GM23338 (cell line): ENCODE measurements around the gene CSRNP3. TPM values are rescaled to one million over a fixed set of nuclear protein-coding genes. Genes with fewer than 3 reads are reported as not detected.

Experiments used
- ATAC-seq: fragments of 200-7000 bp; cut with Tn5 transposase; 3 replicates; pipeline ENCODE4 v1.9.1; 2020
- DNase-seq: peaks from one replicate; pipeline ENCODE4 v3.0.0-alpha.2; 2015; ENCODE audit warnings: low spot score
- H2AFZ ChIP-seq: fragments of 200-600 bp; sonication (generic); 2 replicates; pipeline ENCODE4 v1.8.0; 2016; ENCODE audit warnings: antibody characterized with exemption, mild to moderate bottlenecking, moderate library complexity
- H3F3A ChIP-seq: fragments of 200-600 bp; sonication (generic); replicated peaks from 2 replicates; pipeline ENCODE4 v1.8.0; 2017; ENCODE audit warnings: antibody characterized with exemption, mixed run types, low read depth
- H3K27ac ChIP-seq: fragments of 200-600 bp; sonication (generic); 2 replicates; pipeline ENCODE4 v1.6.1; 2016; ENCODE audit warnings: low read depth
- H3K27me3 ChIP-seq: fragments of 200-600 bp; sonication (generic); 2 replicates; pipeline ENCODE4 v1.8.0; 2016; ENCODE audit warnings: mild to moderate bottlenecking, mixed run types, moderate library complexity; ENCODE audit not compliant: insufficient read depth
- H3K36me3 ChIP-seq: fragments of 200-600 bp; sonication (generic); 2 replicates; pipeline ENCODE4 v1.8.0; 2016; ENCODE audit warnings: mild to moderate bottlenecking; ENCODE audit not compliant: insufficient read depth
- H3K4me1 ChIP-seq: fragments of 200-600 bp; sonication (generic); 2 replicates; pipeline ENCODE4 v1.8.0; 2016; ENCODE audit warnings: mild to moderate bottlenecking, moderate library complexity; ENCODE audit not compliant: insufficient read depth
- H3K4me2 ChIP-seq: fragments of 200-600 bp; sonication (generic); 2 replicates; pipeline ENCODE4 v1.7.1; 2017; ENCODE audit warnings: mixed run types
- H3K4me3 ChIP-seq: fragments of 200-600 bp; sonication (generic); 2 replicates; pipeline ENCODE4 v1.6.1; 2016; ENCODE audit warnings: mixed run types
- H3K79me2 ChIP-seq: fragments of 200-600 bp; sonication (generic); replicated peaks from 2 replicates; pipeline ENCODE4 v1.8.0; 2017; ENCODE audit warnings: mild to moderate bottlenecking; ENCODE audit not compliant: insufficient read depth
- H3K9me2 ChIP-seq: fragments of 200-600 bp; sonication (generic); 2 replicates; pipeline ENCODE4 v1.8.0; 2017; ENCODE audit not compliant: insufficient read depth
- H4K20me1 ChIP-seq: fragments of 200-600 bp; sonication (generic); replicated peaks from 2 replicates; pipeline ENCODE4 v1.8.0; 2017; ENCODE audit warnings: mild to moderate bottlenecking; ENCODE audit not compliant: insufficient read depth
- H3K27ac Mint-ChIP-seq: 2 replicates; pipeline ENCODE4 v1.8.0; 2020; ENCODE audit warnings: inconsistent platforms, mild to moderate bottlenecking, moderate library complexity, mixed read lengths
- H3K27me3 Mint-ChIP-seq: 3 replicates; pipeline ENCODE4 v1.8.0; 2022; ENCODE audit warnings: low read depth, mild to moderate bottlenecking, moderate library complexity, mixed read lengths, inconsistent platforms; ENCODE audit not compliant: insufficient read depth, poor library complexity
- H3K36me3 Mint-ChIP-seq: 3 replicates; pipeline ENCODE4 v1.8.0; 2021; ENCODE audit warnings: low read depth, mild to moderate bottlenecking, inconsistent platforms, moderate library complexity, mixed read lengths
- H3K4me1 Mint-ChIP-seq: 3 replicates; pipeline ENCODE4 v1.8.0; 2020; ENCODE audit warnings: mild to moderate bottlenecking, inconsistent platforms, mixed read lengths
- H3K4me3 Mint-ChIP-seq: 3 replicates; pipeline ENCODE4 v1.8.0; 2021; ENCODE audit warnings: moderate library complexity, mild to moderate bottlenecking, inconsistent platforms, mixed read lengths
- H3K9me3 Mint-ChIP-seq: 3 replicates; pipeline ENCODE4 v1.8.0; 2020; ENCODE audit warnings: moderate library complexity, mild to moderate bottlenecking, inconsistent platforms, mixed read lengths
- CREB1 ChIP-seq: fragments of 250-450 bp; sonication (Bioruptor Pico); IDR thresholded peaks from 2 replicates; pipeline ENCODE4 v1.5.0; 2020; ENCODE audit warnings: low read depth, mild to moderate bottlenecking, moderate library complexity
- EZH2 ChIP-seq: fragments of 200-600 bp; sonication (generic); IDR thresholded peaks from one replicate; pipeline ENCODE4 v1.8.0; 2017; ENCODE audit warnings: antibody characterized with exemption, mild to moderate bottlenecking, low read depth; ENCODE audit not compliant: unreplicated experiment
- EZH2phosphoT487 ChIP-seq: fragments of 200-600 bp; sonication (generic); IDR thresholded peaks from one replicate; pipeline ENCODE4 v1.8.1; 2018; ENCODE audit warnings: antibody characterized with exemption; ENCODE audit not compliant: unreplicated experiment
- JUNB ChIP-seq: IDR thresholded peaks from one replicate; pipeline ENCODE4 v1.6.1; 2016; ENCODE audit warnings: antibody characterized with exemption; ENCODE audit not compliant: unreplicated experiment
- NANOG ChIP-seq: IDR thresholded peaks from 2 replicates; pipeline ENCODE4 v1.6.1; 2016; ENCODE audit warnings: antibody characterized with exemption, borderline replicate concordance
- POLR2AphosphoS5 ChIP-seq: IDR thresholded peaks from 2 replicates; pipeline ENCODE4 v1.6.1; 2016; ENCODE audit warnings: antibody characterized with exemption, low read depth
- STAT1 ChIP-seq: IDR thresholded peaks from one replicate; pipeline ENCODE4 v1.6.1; 2016; ENCODE audit warnings: antibody characterized with exemption; ENCODE audit not compliant: unreplicated experiment
- ZNF114 ChIP-seq: fragments of 250-450 bp; sonication (Bioruptor Pico); IDR thresholded peaks from 2 replicates; pipeline ENCODE4 v1.5.0; 2020; ENCODE audit warnings: mild to moderate bottlenecking, moderate library complexity
- ZNF331 ChIP-seq: fragments of 250-450 bp; sonication (Bioruptor Pico); IDR thresholded peaks from 2 replicates; pipeline ENCODE4 v1.5.0; 2020; ENCODE audit warnings: low read depth, mild to moderate bottlenecking, moderate library complexity
- polyA plus RNA-seq: library from polyadenylated mRNA; unstranded; fragments of >200 nt; fragmentation: Nextera tagmentation; extraction: Ambion mirVana; gene quantifications from 2 replicates; pipeline ENCODE4 v1.2.1, GENCODE V29; 2016
- total RNA-seq: library from RNA; depleted of rRNA; stranded (reverse); fragments of >200 nt; shearing (Covaris generic); gene quantifications from 2 replicates; pipeline ENCODE4 v1.2.3, GENCODE V29; 2014
- TF ChIP-seq, protein P1 (sequence below): fragments of 250-450 bp; sonication (Bioruptor Pico); IDR thresholded peaks from 2 replicates; pipeline ENCODE4 v1.5.0; 2020; ENCODE audit warnings: mild to moderate bottlenecking, moderate library complexity
- TF ChIP-seq, protein P2 (sequence below): IDR thresholded peaks from one replicate; pipeline ENCODE4 v1.6.1; 2018; ENCODE audit warnings: antibody characterized with exemption; ENCODE audit not compliant: unreplicated experiment
- TF ChIP-seq, protein P3 (sequence below), 2 experiments: fragments of 200-600 bp in 1 of 2; sonication (generic) in 1 of 2; conservative IDR thresholded peaks; 2 replicates each; pipeline versions ENCODE4 v1.5.1 to v1.6.1; 2016 to 2017; ENCODE audit warnings: antibody characterized with exemption in 2 of 2, low read depth in 2 of 2, mild to moderate bottlenecking in 2 of 2, moderate library complexity in 1 of 2
- TF ChIP-seq, protein P4 (sequence below): IDR thresholded peaks from 2 replicates; pipeline ENCODE4 v1.6.1; 2016; ENCODE audit warnings: antibody characterized with exemption

The CSRNP3 gene
- total and polyA plus RNA-seq, 2 experiments from 2014 or later, result 3.8 to 6.8 TPM

DNA sequence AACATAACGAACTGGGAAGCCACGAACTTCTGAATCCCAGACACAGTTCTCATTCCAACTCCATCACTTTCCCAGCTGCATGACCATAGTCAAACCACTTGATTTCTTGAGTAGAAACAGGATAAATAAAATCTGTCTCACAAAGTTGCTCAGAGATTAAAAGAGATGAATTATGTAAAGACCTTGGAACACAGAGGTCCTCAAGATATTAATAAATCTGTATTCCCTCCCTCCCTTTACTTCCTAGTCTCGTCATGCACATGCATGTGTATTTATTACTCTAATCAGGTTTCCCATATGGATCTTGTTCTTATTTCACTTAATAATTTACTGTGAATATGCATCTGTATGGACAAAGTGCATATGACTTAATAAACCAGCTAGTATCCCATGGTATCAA, 21.1 kb upstream of the CSRNP3 start:
- Histone ChIP-seq H3K4me2 (no peak overlapping the region), H3F3A (no peaks in the 10 kb centered on the region), H3K9me2 (0 out of 2 replicates have a peak, but pooled peaks cover 3% of the 10 kb centered on the region), H3K79me2 (no peaks in the 10 kb centered on the region), H3K36me3 (no peaks in the 10 kb centered on the region), H3K27me3 (no peaks in the 10 kb centered on the region), H3K27ac (no peak overlapping the region), H3K4me1 (0 out of 2 replicates have a peak, but pooled peaks cover under 1% of the 10 kb centered on the region), H2AFZ (no peak overlapping the region), H4K20me1 (no peaks in the 10 kb centered on the region), H3K4me3 (no peak overlapping the region)
- Mint-ChIP-seq H3K9me3 (no peaks in the 10 kb centered on the region), H3K36me3 (no peaks in the 10 kb centered on the region), H3K27ac (no peak overlapping the region), H3K4me3 (no peak overlapping the region), H3K4me1 (peaks cover 8% of the 10 kb centered on the region), H3K27me3 (no peaks in the 10 kb centered on the region)
- TF ChIP-seq, protein P1, sequence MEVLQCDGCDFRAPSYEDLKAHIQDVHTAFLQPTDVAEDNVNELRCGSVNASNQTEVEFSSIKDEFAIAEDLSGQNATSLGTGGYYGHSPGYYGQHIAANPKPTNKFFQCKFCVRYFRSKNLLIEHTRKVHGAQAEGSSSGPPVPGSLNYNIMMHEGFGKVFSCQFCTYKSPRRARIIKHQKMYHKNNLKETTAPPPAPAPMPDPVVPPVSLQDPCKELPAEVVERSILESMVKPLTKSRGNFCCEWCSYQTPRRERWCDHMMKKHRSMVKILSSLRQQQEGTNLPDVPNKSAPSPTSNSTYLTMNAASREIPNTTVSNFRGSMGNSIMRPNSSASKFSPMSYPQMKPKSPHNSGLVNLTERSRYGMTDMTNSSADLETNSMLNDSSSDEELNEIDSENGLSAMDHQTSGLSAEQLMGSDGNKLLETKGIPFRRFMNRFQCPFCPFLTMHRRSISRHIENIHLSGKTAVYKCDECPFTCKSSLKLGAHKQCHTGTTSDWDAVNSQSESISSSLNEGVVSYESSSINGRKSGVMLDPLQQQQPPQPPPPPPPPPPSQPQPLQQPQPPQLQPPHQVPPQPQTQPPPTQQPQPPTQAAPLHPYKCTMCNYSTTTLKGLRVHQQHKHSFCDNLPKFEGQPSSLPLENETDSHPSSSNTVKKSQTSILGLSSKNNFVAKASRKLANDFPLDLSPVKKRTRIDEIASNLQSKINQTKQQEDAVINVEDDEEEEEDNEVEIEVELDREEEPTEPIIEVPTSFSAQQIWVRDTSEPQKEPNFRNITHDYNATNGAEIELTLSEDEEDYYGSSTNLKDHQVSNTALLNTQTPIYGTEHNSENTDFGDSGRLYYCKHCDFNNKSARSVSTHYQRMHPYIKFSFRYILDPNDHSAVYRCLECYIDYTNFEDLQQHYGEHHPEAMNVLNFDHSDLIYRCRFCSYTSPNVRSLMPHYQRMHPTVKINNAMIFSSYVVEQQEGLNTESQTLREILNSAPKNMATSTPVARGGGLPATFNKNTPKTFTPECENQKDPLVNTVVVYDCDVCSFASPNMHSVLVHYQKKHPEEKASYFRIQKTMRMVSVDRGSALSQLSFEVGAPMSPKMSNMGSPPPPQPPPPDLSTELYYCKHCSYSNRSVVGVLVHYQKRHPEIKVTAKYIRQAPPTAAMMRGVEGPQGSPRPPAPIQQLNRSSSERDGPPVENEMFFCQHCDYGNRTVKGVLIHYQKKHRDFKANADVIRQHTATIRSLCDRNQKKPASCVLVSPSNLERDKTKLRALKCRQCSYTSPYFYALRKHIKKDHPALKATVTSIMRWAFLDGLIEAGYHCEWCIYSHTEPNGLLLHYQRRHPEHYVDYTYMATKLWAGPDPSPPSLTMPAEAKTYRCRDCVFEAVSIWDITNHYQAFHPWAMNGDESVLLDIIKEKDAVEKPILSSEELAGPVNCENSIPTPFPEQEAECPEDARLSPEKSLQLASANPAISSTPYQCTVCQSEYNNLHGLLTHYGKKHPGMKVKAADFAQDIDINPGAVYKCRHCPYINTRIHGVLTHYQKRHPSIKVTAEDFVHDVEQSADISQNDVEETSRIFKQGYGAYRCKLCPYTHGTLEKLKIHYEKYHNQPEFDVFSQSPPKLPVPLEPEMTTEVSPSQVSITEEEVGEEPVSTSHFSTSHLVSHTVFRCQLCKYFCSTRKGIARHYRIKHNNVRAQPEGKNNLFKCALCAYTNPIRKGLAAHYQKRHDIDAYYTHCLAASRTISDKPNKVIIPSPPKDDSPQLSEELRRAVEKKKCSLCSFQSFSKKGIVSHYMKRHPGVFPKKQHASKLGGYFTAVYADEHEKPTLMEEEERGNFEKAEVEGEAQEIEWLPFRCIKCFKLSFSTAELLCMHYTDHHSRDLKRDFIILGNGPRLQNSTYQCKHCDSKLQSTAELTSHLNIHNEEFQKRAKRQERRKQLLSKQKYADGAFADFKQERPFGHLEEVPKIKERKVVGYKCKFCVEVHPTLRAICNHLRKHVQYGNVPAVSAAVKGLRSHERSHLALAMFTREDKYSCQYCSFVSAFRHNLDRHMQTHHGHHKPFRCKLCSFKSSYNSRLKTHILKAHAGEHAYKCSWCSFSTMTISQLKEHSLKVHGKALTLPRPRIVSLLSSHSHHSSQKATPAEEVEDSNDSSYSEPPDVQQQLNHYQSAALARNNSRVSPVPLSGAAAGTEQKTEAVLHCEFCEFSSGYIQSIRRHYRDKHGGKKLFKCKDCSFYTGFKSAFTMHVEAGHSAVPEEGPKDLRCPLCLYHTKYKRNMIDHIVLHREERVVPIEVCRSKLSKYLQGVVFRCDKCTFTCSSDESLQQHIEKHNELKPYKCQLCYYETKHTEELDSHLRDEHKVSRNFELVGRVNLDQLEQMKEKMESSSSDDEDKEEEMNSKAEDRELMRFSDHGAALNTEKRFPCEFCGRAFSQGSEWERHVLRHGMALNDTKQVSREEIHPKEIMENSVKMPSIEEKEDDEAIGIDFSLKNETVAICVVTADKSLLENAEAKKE (CRISPR knock-in tag), result no peak
- TF ChIP-seq EZH2 (no peak), JUNB (no peak), POLR2AphosphoS5 (no peak), NANOG (no peak), STAT1 (no peak), CREB1 (CRISPR knock-in tag) (no peak), ZNF114 (CRISPR knock-in tag) (no peak), EZH2phosphoT487 (no peak), ZNF331 (CRISPR knock-in tag) (no peak)
- TF ChIP-seq, protein P2, sequence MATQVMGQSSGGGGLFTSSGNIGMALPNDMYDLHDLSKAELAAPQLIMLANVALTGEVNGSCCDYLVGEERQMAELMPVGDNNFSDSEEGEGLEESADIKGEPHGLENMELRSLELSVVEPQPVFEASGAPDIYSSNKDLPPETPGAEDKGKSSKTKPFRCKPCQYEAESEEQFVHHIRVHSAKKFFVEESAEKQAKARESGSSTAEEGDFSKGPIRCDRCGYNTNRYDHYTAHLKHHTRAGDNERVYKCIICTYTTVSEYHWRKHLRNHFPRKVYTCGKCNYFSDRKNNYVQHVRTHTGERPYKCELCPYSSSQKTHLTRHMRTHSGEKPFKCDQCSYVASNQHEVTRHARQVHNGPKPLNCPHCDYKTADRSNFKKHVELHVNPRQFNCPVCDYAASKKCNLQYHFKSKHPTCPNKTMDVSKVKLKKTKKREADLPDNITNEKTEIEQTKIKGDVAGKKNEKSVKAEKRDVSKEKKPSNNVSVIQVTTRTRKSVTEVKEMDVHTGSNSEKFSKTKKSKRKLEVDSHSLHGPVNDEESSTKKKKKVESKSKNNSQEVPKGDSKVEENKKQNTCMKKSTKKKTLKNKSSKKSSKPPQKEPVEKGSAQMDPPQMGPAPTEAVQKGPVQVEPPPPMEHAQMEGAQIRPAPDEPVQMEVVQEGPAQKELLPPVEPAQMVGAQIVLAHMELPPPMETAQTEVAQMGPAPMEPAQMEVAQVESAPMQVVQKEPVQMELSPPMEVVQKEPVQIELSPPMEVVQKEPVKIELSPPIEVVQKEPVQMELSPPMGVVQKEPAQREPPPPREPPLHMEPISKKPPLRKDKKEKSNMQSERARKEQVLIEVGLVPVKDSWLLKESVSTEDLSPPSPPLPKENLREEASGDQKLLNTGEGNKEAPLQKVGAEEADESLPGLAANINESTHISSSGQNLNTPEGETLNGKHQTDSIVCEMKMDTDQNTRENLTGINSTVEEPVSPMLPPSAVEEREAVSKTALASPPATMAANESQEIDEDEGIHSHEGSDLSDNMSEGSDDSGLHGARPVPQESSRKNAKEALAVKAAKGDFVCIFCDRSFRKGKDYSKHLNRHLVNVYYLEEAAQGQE, result no peak
- TF ChIP-seq, protein P3, sequence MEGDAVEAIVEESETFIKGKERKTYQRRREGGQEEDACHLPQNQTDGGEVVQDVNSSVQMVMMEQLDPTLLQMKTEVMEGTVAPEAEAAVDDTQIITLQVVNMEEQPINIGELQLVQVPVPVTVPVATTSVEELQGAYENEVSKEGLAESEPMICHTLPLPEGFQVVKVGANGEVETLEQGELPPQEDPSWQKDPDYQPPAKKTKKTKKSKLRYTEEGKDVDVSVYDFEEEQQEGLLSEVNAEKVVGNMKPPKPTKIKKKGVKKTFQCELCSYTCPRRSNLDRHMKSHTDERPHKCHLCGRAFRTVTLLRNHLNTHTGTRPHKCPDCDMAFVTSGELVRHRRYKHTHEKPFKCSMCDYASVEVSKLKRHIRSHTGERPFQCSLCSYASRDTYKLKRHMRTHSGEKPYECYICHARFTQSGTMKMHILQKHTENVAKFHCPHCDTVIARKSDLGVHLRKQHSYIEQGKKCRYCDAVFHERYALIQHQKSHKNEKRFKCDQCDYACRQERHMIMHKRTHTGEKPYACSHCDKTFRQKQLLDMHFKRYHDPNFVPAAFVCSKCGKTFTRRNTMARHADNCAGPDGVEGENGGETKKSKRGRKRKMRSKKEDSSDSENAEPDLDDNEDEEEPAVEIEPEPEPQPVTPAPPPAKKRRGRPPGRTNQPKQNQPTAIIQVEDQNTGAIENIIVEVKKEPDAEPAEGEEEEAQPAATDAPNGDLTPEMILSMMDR (conservative IDR thresholded peaks at IDR 0.05; ENCODE audit: low read depth in 2 of 2), result no peak
- TF ChIP-seq, protein P4, sequence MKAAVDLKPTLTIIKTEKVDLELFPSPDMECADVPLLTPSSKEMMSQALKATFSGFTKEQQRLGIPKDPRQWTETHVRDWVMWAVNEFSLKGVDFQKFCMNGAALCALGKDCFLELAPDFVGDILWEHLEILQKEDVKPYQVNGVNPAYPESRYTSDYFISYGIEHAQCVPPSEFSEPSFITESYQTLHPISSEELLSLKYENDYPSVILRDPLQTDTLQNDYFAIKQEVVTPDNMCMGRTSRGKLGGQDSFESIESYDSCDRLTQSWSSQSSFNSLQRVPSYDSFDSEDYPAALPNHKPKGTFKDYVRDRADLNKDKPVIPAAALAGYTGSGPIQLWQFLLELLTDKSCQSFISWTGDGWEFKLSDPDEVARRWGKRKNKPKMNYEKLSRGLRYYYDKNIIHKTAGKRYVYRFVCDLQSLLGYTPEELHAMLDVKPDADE, result no peak
- no peak for DNase-seq
- no peak for ATAC-seq
